ENCODE results near the gene LSP1.

Gene LSP1

GRCh38 chr11:1892116-1892515 is 39.2 kb downstream of the LSP1 start:
- TF ChIP-seq CTCF (IDR thresholded peaks at IDR 0.05; ENCODE audit: extremely low read depth, missing control alignments) = no peak
- DNase-seq (ENCODE audit: low spot score) = no peak

- no peak for DNase-seq (ENCODE audit: low spot score)
- no peak for TF ChIP-seq CTCF (IDR thresholded peaks at IDR 0.05; ENCODE audit: extremely low read depth, missing control alignments)
Observed at GRCh38 chr11:1892558-1892957, 39.7 kb downstream of the LSP1 start.

GRCh38 chr11:1893581-1894359 is 40.9 kb downstream of the LSP1 start:
- no peak for TF ChIP-seq CTCF (IDR thresholded peaks at IDR 0.05; ENCODE audit: extremely low read depth, missing control alignments)
- DNase-seq (ENCODE audit: low spot score) = no peak

DNA sequence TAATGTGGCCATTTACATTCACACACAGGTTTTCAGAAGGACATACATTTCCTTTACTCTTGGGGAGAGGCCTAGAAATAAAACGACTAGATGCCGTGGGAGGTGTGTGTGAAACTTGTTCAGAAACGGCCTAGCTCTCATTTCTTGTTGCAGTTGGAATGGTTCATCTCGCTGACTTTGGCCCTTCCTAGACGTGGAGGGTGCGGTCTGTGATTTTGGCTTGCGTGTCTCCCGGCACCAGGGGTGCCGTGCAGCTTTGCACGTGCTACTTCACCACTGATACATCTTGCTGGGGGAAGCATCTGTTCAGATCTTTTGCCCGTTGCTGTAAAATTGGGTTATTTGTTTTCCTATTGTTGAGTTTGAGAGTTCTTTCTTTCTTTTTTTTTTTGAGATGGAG is 41.9 kb downstream of the LSP1 start:
- TF ChIP-seq CTCF (IDR thresholded peaks at IDR 0.05; ENCODE audit: extremely low read depth, missing control alignments) = no peak
- no peak for DNase-seq (ENCODE audit: low spot score)

- DNase-seq (ENCODE audit: low spot score) = peak; percentile 34
- TF ChIP-seq CTCF (IDR thresholded peaks at IDR 0.05; ENCODE audit: extremely low read depth, missing control alignments) = no peak
Observed at GRCh38 chr11:1896468-1896867, 43.6 kb downstream of the LSP1 start.

GRCh38 chr11:1896923-1897322 is 44.0 kb downstream of the LSP1 start:
- peak; percentile 64 for DNase-seq (ENCODE audit: low spot score)
- TF ChIP-seq CTCF (IDR thresholded peaks at IDR 0.05; ENCODE audit: extremely low read depth, missing control alignments) = no peak

- DNase-seq (ENCODE audit: low spot score) = no peak
- no peak for TF ChIP-seq CTCF (IDR thresholded peaks at IDR 0.05; ENCODE audit: extremely low read depth, missing control alignments)
Observed at GRCh38 chr11:1899090-1899489, 46.2 kb downstream of the LSP1 start.
